OCI-LY7 (cell line): Measurements from ENCODE around the gene C12orf42. TPM values are rescaled to one million over a fixed set of nuclear protein-coding genes. Genes with fewer than 3 reads are reported as not detected.

Experiments used
- BruUV-seq: library from RNA; stranded (reverse); fragments of 400-500 nt; replicated peaks from 2 replicates; lab custom pipeline; 2021; lab: Mats Ljungman, UMichigan
- CTCF ChIA-PET: fragments of 300-600 bp; sonication (Branson Sonifier 250); formaldehyde crosslinking; loops from one replicate; lab custom pipeline; 2022; ENCODE audit warnings: antibody characterized with exemption; ENCODE audit not compliant: unreplicated experiment; lab: Charles Lee
- POLR2A ChIA-PET: fragments of 300-600 bp; sonication (Branson Sonifier 250); formaldehyde crosslinking; loops from one replicate; lab custom pipeline; 2022; ENCODE audit warnings: antibody characterized with exemption; lab: Charles Lee
- DNase-seq: peaks from one replicate; pipeline ENCODE4 v3.0.0-alpha.2; 2015; ENCODE audit warnings: low spot score
- H2AFZ ChIP-seq: fragments of 200-600 bp; sonication (generic), shearing (Covaris generic); 2 replicates; pipeline ENCODE4 v1.6.1; 2014; ENCODE audit warnings: mild to moderate bottlenecking, antibody characterized with exemption, low read length, moderate library complexity
- H3K27ac ChIP-seq: fragments of 200-600 bp; sonication (generic); 2 replicates; pipeline ENCODE4 v1.5.1; 2014; ENCODE audit warnings: mixed run types, low read depth, mild to moderate bottlenecking, moderate library complexity, low read length, inconsistent platforms; ENCODE audit not compliant: poor library complexity, severe bottlenecking
- H3K36me3 ChIP-seq: fragments of 200-600 bp; sonication (generic); 2 replicates; pipeline ENCODE4 v1.6.1; 2014; ENCODE audit warnings: mild to moderate bottlenecking, antibody characterized with exemption, low read length, moderate library complexity, mixed read lengths; ENCODE audit not compliant: insufficient read depth
- H3K4me1 ChIP-seq: fragments of 200-600 bp; sonication (generic); 2 replicates; pipeline ENCODE4 v1.5.1; 2014; ENCODE audit warnings: mild to moderate bottlenecking, low read length; ENCODE audit not compliant: insufficient read depth, poor library complexity, severe bottlenecking
- H3K4me2 ChIP-seq: fragments of 200-600 bp; sonication (generic); 2 replicates; pipeline ENCODE4 v1.6.1; 2014; ENCODE audit warnings: mild to moderate bottlenecking, low read length
- H3K4me3 ChIP-seq: fragments of 200-600 bp; sonication (generic); 2 replicates; pipeline ENCODE4 v1.5.1; 2014; ENCODE audit warnings: mild to moderate bottlenecking, low read depth, low read length; ENCODE audit not compliant: poor library complexity, severe bottlenecking
- H3K79me2 ChIP-seq: fragments of 200-600 bp; sonication (generic); 2 replicates; pipeline ENCODE4 v1.6.1; 2016; ENCODE audit warnings: low read depth, mild to moderate bottlenecking, low read length, moderate library complexity, mixed read lengths; ENCODE audit not compliant: insufficient read depth
- H3K9me2 ChIP-seq: fragments of 200-600 bp; sonication (generic); 2 replicates; pipeline ENCODE4 v1.6.1; 2016; ENCODE audit warnings: mild to moderate bottlenecking, low read length, mixed read lengths; ENCODE audit not compliant: insufficient read depth
- H3K9me3 ChIP-seq: fragments of 200-600 bp; sonication (generic); 2 replicates; pipeline ENCODE4 v1.6.1; 2014; ENCODE audit warnings: mild to moderate bottlenecking, mixed run types, low read length, mixed read lengths
- H4K20me1 ChIP-seq: fragments of 200-600 bp; sonication (generic); 2 replicates; pipeline ENCODE4 v1.6.1; 2014; ENCODE audit warnings: mild to moderate bottlenecking, antibody characterized with exemption, low read length, moderate library complexity, mixed read lengths; ENCODE audit not compliant: insufficient read depth
- CTCF ChIP-seq: fragments of 200-600 bp; sonication (generic); conservative IDR thresholded peaks from 2 replicates; pipeline ENCODE4 v1.5.1; 2014; ENCODE audit warnings: mild to moderate bottlenecking, antibody characterized with exemption, low read length, moderate library complexity, mixed read lengths
- EZH2phosphoT487 ChIP-seq: fragments of 200-600 bp; sonication (generic); IDR thresholded peaks from 2 replicates; pipeline ENCODE4 v1.6.1; 2018; ENCODE audit warnings: low read depth, borderline replicate concordance, mild to moderate bottlenecking, mixed run types, antibody characterized with exemption, low read length, moderate library complexity, mixed read lengths
- intact Hi-C: fragments of 100-400 bp; cut with micrococcal nuclease; formaldehyde crosslinking; loops from one replicate; pipeline ENCODE4 v1.10.0; 2022; ENCODE audit not compliant: unreplicated experiment
- total RNA-seq, 2 experiments: library from RNA; depleted of rRNA in 1 of 2; stranded (reverse); fragments of >200 nt in 1 of 2; shearing (Covaris generic) in 1 of 2; gene quantifications; 2 replicates each; pipeline ENCODE4 v1.2.3, GENCODE V29; 2014 to 2022

C12orf42 gene
- total RNA-seq, 2 experiments from 2014 or later = 1.2 TPM; not detected in 1

- no peak for DNase-seq
- H3K4me3 ChIP-seq = no peak overlapping the region
- no peaks in the 10 kb centered on the region for H4K20me1 ChIP-seq
- CTCF ChIA-PET = interaction anchor here (0.7 kb wide), 1 partner anchor 269 kb away, joined by 3 read pairs; no protein-coding TSS in a partner anchor
- no peak overlapping the region for H3K27ac ChIP-seq
- no peaks in the 10 kb centered on the region for H3K9me2 ChIP-seq
- intact Hi-C loops = no loop called here
- TF ChIP-seq EZH2phosphoT487 = no peak
- TF ChIP-seq CTCF = no peak
- H3K36me3 ChIP-seq = no peaks in the 10 kb centered on the region
- H3K79me2 ChIP-seq = no peaks in the 10 kb centered on the region
- POLR2A ChIA-PET = no interaction called here
- H3K9me3 ChIP-seq = no peaks in the 10 kb centered on the region
- no peak overlapping the region for H3K4me2 ChIP-seq
- no peak overlapping the region for H2AFZ ChIP-seq
- no TSS peak for BruUV-seq
- no peaks in the 10 kb centered on the region for H3K4me1 ChIP-seq
Observed at GRCh38 chr12:103386451-103386850, 109.3 kb downstream of the C12orf42 start.

GRCh38 chr12:103382736-103383346 lies 112.9 kb downstream of the C12orf42 start:
- intact Hi-C loops = no loop called here
- ChIA-PET POLR2A (interaction anchor here (0.7 kb wide), 1 partner anchor 39 kb away, joined by 4 read pairs; no protein-coding TSS in a partner anchor), CTCF (no interaction called here)
- H3K9me2 ChIP-seq = no peaks in the 10 kb centered on the region
- H3K4me2 ChIP-seq = no peak overlapping the region
- no peaks in the 10 kb centered on the region for H3K36me3 ChIP-seq
- no peak for DNase-seq
- TF ChIP-seq CTCF (no peak), EZH2phosphoT487 (no peak)
- H3K79me2 ChIP-seq = no peaks in the 10 kb centered on the region
- no peak overlapping the region for H3K4me3 ChIP-seq
- no peaks in the 10 kb centered on the region for H3K9me3 ChIP-seq
- no peak overlapping the region for H3K27ac ChIP-seq
- H3K4me1 ChIP-seq = no peaks in the 10 kb centered on the region
- no peaks in the 10 kb centered on the region for H4K20me1 ChIP-seq
- no TSS peak for BruUV-seq
- H2AFZ ChIP-seq = no peak overlapping the region

GRCh38 chr12:103382119-103382518 lies 113.6 kb downstream of the C12orf42 start:
- ChIA-PET POLR2A (interaction anchor here (0.7 kb wide), 1 partner anchor 39 kb away, joined by 4 read pairs; no protein-coding TSS in a partner anchor), CTCF (no interaction called here)

More at GRCh38 chr12:103382119-103382518, 113.6 kb downstream of the C12orf42 start:
- intact Hi-C loops = no loop called here
- Histone ChIP-seq H4K20me1 (no peaks in the 10 kb centered on the region), H3K27ac (no peak overlapping the region), H3K79me2 (no peaks in the 10 kb centered on the region), H3K9me2 (no peaks in the 10 kb centered on the region), H3K9me3 (no peaks in the 10 kb centered on the region), H3K4me1 (no peaks in the 10 kb centered on the region), H3K4me2 (no peak overlapping the region), H2AFZ (no peak overlapping the region), H3K36me3 (no peaks in the 10 kb centered on the region), H3K4me3 (no peak overlapping the region)
- no peak for DNase-seq
- no TSS peak for BruUV-seq
- TF ChIP-seq CTCF = no peak
- no peak for TF ChIP-seq EZH2phosphoT487
